Vagina (tissue), 2 donors: ENCODE results near the gene PRR29. TPM values are rescaled to one million over a fixed set of nuclear protein-coding genes. Genes with fewer than 3 reads are reported as not detected.

ENCODE experiments used
- DNase-seq, 2 donors: peaks; one replicate each; pipeline ENCODE4 v3.0.0-alpha.2; 2017; ENCODE audit errors: extremely low spot score in 2 of 2
- H3K27ac ChIP-seq: fragments of 200-600 bp; sonication (generic); one replicate; pipeline ENCODE4 v1.5.1; 2019
- H3K27me3 ChIP-seq: fragments of 200-600 bp; sonication (generic); one replicate; pipeline ENCODE4 v1.5.1; 2019
- H3K36me3 ChIP-seq, 2 donors: fragments of 200-600 bp; sonication (generic); one replicate each; pipeline ENCODE4 v1.5.1; 2017 to 2019
- H3K4me1 ChIP-seq: fragments of 200-600 bp; sonication (generic); one replicate; pipeline ENCODE4 v1.5.1; 2019
- H3K4me3 ChIP-seq, 2 donors: fragments of 200-600 bp; sonication (generic); 1 replicate in 1 of 2; 2 replicates in 1 of 2; pipeline ENCODE4 v1.5.1; 2016 to 2019
- H3K9me3 ChIP-seq: fragments of 200-600 bp; sonication (generic); one replicate; pipeline ENCODE4 v1.5.1; 2019
- CTCF ChIP-seq, 3 experiments: fragments of 450-650 bp in 2 of 3; fragments of 200-600 bp in 1 of 3; sonication (generic) in 1 of 3; IDR thresholded peaks; one replicate each; pipeline ENCODE4 v1.5.1; 2017 to 2019; ENCODE audit warnings: antibody characterized with exemption in 3 of 3, mild to moderate bottlenecking in 2 of 3, moderate library complexity in 2 of 3
- POLR2A ChIP-seq, 2 donors: fragments of 450-650 bp; IDR thresholded peaks; one replicate each; pipeline ENCODE4 v1.6.1; 2017; ENCODE audit warnings: antibody characterized with exemption in 2 of 2, mild to moderate bottlenecking in 2 of 2, moderate library complexity in 2 of 2
- POLR2AphosphoS5 ChIP-seq, 2 donors: sonication (generic); formaldehyde crosslinking; IDR thresholded peaks; one replicate each; pipeline ENCODE4 v1.9.0; 2017; ENCODE audit warnings: antibody characterized with exemption in 2 of 2, mild to moderate bottlenecking in 2 of 2, low read depth in 1 of 2; ENCODE audit not compliant: insufficient read depth in 1 of 2
- intact Hi-C: fragments of 100-400 bp; cut with DNase I; formaldehyde crosslinking; loops from one replicate; pipeline ENCODE4 v1.15.1; 2023
- total RNA-seq: library from RNA; depleted of rRNA; stranded (reverse); fragments of >200 nt; gene quantifications from one replicate; pipeline ENCODE4 v1.2.3, GENCODE V29; 2016

Gene PRR29
- total RNA-seq, 1 donor from 2014 or later: not detected

DNA sequence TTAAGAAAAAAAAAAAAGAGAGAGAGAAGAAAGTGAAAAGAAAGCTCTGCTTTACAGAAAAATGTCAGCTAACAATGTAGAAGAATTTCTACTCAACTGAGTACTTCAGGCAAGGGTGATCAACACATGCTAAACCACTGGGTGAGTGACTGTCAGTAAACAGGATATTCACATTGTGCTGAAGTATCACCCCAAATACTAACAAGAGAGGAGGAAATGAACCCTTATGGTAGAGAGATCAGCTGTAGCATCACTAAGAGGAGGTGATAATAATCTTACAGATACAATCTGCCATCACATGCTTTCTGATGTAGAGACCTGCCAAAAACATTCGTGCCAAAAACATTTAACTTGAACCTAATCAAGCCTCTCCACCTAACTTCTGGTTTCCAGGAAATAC is 53.0 kb downstream of the PRR29 start:
- TF ChIP-seq CTCF (IDR thresholded peaks at IDR 0.05) (no peak), POLR2A (IDR thresholded peaks at IDR 0.05) (no peak), POLR2AphosphoS5 (IDR thresholded peaks at IDR 0.05; ENCODE audit: insufficient read depth in 1 of 2, low read depth in 1 of 2) (no peak)
- Histone ChIP-seq H3K4me1 (no peaks in the 10 kb centered on the region), H3K4me3 (no peak overlapping the region), H3K27me3 (no peaks in the 10 kb centered on the region), H3K36me3 (peaks cover 0 to 84% of the 10 kb centered on the region in 2 donors), H3K9me3 (no peaks in the 10 kb centered on the region), H3K27ac (no peak overlapping the region)
- intact Hi-C loops: no loop called here
- no peak for DNase-seq

GRCh38 chr17:64053101-64053500 is 55.0 kb downstream of the PRR29 start:
- DNase-seq: no peak
- peaks cover 0 to 83% of the 10 kb centered on the region in 2 donors for H3K36me3 ChIP-seq
- H3K9me3 ChIP-seq: no peaks in the 10 kb centered on the region
- H3K4me3 ChIP-seq: no peak overlapping the region
- no peak overlapping the region for H3K27ac ChIP-seq
- no peak for TF ChIP-seq POLR2A (IDR thresholded peaks at IDR 0.05)
- no peak for TF ChIP-seq CTCF (IDR thresholded peaks at IDR 0.05)
- TF ChIP-seq POLR2AphosphoS5 (IDR thresholded peaks at IDR 0.05; ENCODE audit: insufficient read depth in 1 of 2, low read depth in 1 of 2): no peak
- intact Hi-C loops: no loop called here
- no peaks in the 10 kb centered on the region for H3K4me1 ChIP-seq
- H3K27me3 ChIP-seq: no peaks in the 10 kb centered on the region

Other genes starting within 250 kb of the PRR29 start
- gene CCDC47, start 224.8 kb upstream of the PRR29 start, total RNA-seq: 66.5 TPM
- 121 TPM for gene DDX42, start 224.2 kb upstream of the PRR29 start, total RNA-seq
- gene PSMC5, start 170.9 kb upstream of the PRR29 start, total RNA-seq: 92.3 TPM
- gene FTSJ3, start 170.7 kb upstream of the PRR29 start, total RNA-seq: 44.7 TPM
- 146 TPM for gene SMARCD2, start 155.7 kb upstream of the PRR29 start, total RNA-seq
- gene CSH2, start 124.7 kb upstream of the PRR29 start, total RNA-seq: not detected
- not detected for gene GH2, start 116.4 kb upstream of the PRR29 start, total RNA-seq
- not detected for gene CSH1, start 101.8 kb upstream of the PRR29 start, total RNA-seq
- not detected for gene CSHL1, start 87.1 kb upstream of the PRR29 start, total RNA-seq
- gene GH1, start 79.5 kb upstream of the PRR29 start, total RNA-seq: not detected
- gene CD79B, start 66.0 kb upstream of the PRR29 start, total RNA-seq: 3.9 TPM
- gene SCN4A, start 25.4 kb upstream of the PRR29 start, total RNA-seq: 0.98 TPM
- gene ICAM2, start 22.3 kb downstream of the PRR29 start, total RNA-seq: 55.7 TPM
- 31.4 TPM for gene ERN1, start 131.8 kb downstream of the PRR29 start, total RNA-seq